Ishikawa (cell line): ENCODE results near the gene CCNK.

Experiments
- CEBPB ChIP-seq: IDR thresholded peaks from 2 replicates; pipeline ENCODE4 v1.6.1; 2012
- CREB1 ChIP-seq: IDR thresholded peaks from 2 replicates; pipeline ENCODE4 v1.6.1; 2012; ENCODE audit warnings: low read depth
- EGR1 ChIP-seq: IDR thresholded peaks from 2 replicates; pipeline ENCODE4 v1.6.1; 2012
- EP300 ChIP-seq: IDR thresholded peaks from 2 replicates; pipeline ENCODE4 v1.6.1; 2012; ENCODE audit warnings: borderline replicate concordance
- FOXM1 ChIP-seq: IDR thresholded peaks from 2 replicates; pipeline ENCODE4 v1.6.1; 2012; ENCODE audit warnings: low read depth, borderline replicate concordance
- NFIC ChIP-seq: IDR thresholded peaks from 2 replicates; pipeline ENCODE4 v1.6.1; 2012
- RAD21 ChIP-seq: IDR thresholded peaks from 2 replicates; pipeline ENCODE4 v1.6.1; 2012; ENCODE audit warnings: low read depth
- TAF1 ChIP-seq: IDR thresholded peaks from 2 replicates; pipeline ENCODE4 v1.6.1; 2012; ENCODE audit warnings: low read depth, mild to moderate bottlenecking
- TCF12 ChIP-seq: IDR thresholded peaks from 2 replicates; pipeline ENCODE4 v1.6.1; 2012; ENCODE audit warnings: low read depth
- TEAD4 ChIP-seq: IDR thresholded peaks from 2 replicates; pipeline ENCODE4 v1.6.1; 2012
- YY1 ChIP-seq: IDR thresholded peaks from 2 replicates; pipeline ENCODE4 v1.6.1; 2012; ENCODE audit warnings: low read depth
- ZBTB7A ChIP-seq: IDR thresholded peaks from 2 replicates; pipeline ENCODE4 v1.6.1; 2012; ENCODE audit warnings: low read depth
- TF ChIP-seq, protein P1 (sequence below): IDR thresholded peaks from 2 replicates; pipeline ENCODE4 v1.6.1; 2012
- TF ChIP-seq, protein P2 (sequence below): IDR thresholded peaks from 2 replicates; pipeline ENCODE4 v1.6.1; 2012
- TF ChIP-seq, protein P3 (sequence below): IDR thresholded peaks from 2 replicates; pipeline ENCODE4 v1.6.1; 2012; ENCODE audit warnings: low read depth, mild to moderate bottlenecking

Gene CCNK

GRCh38 chr14:99513946-99514551, 32.8 kb downstream of the CCNK start:
- TF ChIP-seq EP300 (no peak), CEBPB (no peak), FOXM1 (no peak), TCF12 (no peak), CREB1 (no peak), RAD21 (no peak), TAF1 (no peak), NFIC (no peak), EGR1 (no peak), YY1 (no peak), ZBTB7A (no peak), TEAD4 (no peak)
- TF ChIP-seq, protein P1, sequence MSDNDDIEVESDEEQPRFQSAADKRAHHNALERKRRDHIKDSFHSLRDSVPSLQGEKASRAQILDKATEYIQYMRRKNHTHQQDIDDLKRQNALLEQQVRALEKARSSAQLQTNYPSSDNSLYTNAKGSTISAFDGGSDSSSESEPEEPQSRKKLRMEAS: no peak
- TF ChIP-seq, protein P2, sequence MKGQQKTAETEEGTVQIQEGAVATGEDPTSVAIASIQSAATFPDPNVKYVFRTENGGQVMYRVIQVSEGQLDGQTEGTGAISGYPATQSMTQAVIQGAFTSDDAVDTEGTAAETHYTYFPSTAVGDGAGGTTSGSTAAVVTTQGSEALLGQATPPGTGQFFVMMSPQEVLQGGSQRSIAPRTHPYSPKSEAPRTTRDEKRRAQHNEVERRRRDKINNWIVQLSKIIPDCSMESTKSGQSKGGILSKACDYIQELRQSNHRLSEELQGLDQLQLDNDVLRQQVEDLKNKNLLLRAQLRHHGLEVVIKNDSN: no peak
- TF ChIP-seq, protein P3, sequence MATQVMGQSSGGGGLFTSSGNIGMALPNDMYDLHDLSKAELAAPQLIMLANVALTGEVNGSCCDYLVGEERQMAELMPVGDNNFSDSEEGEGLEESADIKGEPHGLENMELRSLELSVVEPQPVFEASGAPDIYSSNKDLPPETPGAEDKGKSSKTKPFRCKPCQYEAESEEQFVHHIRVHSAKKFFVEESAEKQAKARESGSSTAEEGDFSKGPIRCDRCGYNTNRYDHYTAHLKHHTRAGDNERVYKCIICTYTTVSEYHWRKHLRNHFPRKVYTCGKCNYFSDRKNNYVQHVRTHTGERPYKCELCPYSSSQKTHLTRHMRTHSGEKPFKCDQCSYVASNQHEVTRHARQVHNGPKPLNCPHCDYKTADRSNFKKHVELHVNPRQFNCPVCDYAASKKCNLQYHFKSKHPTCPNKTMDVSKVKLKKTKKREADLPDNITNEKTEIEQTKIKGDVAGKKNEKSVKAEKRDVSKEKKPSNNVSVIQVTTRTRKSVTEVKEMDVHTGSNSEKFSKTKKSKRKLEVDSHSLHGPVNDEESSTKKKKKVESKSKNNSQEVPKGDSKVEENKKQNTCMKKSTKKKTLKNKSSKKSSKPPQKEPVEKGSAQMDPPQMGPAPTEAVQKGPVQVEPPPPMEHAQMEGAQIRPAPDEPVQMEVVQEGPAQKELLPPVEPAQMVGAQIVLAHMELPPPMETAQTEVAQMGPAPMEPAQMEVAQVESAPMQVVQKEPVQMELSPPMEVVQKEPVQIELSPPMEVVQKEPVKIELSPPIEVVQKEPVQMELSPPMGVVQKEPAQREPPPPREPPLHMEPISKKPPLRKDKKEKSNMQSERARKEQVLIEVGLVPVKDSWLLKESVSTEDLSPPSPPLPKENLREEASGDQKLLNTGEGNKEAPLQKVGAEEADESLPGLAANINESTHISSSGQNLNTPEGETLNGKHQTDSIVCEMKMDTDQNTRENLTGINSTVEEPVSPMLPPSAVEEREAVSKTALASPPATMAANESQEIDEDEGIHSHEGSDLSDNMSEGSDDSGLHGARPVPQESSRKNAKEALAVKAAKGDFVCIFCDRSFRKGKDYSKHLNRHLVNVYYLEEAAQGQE: no peak

DNA sequence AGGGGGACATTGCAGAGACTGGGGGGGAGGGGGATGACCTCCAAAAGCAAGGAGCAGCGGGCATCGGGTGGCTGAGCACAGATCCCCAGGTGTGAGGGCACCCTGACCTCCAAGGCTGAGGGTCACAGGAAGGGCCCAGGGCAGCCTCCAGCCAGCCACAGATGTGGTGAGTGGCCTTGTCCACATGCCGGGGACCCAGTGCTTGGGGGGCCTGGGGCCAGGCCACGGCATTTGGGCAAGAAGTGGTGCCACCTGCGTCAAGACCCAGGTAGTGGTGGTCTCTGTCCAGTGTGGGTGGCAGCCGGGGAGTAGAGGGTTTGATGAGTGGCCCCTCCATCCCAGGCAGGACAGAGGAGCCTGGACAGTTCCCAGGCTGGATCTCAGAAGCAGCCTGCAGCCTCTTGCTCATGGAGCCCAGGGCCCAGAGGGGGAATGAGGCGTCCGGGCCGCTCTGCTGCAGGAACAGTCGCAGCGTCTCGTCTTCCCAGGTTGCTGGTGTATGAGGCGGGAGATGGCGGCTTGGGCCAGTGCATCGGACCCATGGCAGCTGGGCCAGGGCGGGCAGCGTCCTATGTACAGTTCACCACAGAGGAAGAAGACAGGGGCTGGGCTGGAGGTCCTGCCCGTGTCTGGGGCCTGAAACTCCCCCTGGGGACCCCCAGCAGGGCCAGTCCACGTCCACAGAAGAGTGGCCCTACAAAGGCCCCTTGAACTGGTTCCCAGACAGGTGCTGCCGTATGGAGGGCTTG, 33.5 kb downstream of the CCNK start:
- TF ChIP-seq YY1 (no peak), EP300 (no peak), CEBPB (no peak), TEAD4 (no peak), TAF1 (no peak), CREB1 (no peak), RAD21 (no peak), EGR1 (no peak), NFIC (no peak), FOXM1 (no peak), ZBTB7A (no peak), TCF12 (no peak)
- TF ChIP-seq, protein P1: no peak
- TF ChIP-seq, protein P3: no peak
- TF ChIP-seq, protein P2: no peak

DNA sequence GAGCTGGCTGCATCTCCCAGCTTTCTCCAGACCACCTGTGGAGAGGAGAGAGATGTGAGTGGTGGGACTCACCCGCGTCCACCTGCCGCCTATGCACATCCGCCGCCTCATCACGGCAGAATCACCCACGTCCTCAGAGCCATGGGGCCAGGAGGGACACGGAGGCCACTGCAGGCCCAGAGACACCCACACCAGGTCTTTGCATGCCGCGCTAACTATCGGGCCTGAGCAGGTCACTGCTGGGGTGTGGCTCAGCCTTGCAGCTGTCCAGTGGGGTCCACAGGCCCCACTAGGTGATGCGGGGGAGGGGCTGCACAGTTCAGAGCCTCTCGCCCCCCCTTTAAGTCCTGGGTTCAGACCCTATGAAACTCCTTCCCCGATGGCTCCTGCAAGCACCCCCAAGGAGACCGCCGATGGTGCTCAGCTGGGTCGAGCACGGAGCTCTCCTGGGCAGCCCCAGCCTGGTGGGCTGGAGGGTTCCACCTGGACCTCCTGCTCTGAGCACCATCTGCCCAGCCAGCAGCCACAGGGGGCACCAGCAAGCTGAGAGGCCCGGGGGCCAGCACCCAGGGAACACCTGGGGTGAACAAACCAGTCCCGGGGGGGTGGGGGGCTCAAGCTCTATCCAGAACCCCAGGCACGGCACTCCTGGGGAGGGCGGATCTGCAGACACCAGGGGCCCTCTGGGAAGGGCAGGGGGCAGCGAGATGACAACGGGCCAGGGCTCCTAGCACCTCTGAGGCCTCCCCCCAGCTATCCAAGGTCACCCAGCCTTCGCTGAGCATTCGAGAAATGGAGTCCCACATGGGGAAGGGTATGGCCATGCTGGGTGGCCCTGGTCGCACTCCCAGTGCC, 34.3 kb downstream of the CCNK start:
- TF ChIP-seq, protein P2: no peak
- no peak for TF ChIP-seq EGR1
- TF ChIP-seq CREB1: no peak
- TF ChIP-seq TCF12: no peak
- no peak for TF ChIP-seq NFIC
- TF ChIP-seq RAD21: no peak
- no peak for TF ChIP-seq TAF1

DNA sequence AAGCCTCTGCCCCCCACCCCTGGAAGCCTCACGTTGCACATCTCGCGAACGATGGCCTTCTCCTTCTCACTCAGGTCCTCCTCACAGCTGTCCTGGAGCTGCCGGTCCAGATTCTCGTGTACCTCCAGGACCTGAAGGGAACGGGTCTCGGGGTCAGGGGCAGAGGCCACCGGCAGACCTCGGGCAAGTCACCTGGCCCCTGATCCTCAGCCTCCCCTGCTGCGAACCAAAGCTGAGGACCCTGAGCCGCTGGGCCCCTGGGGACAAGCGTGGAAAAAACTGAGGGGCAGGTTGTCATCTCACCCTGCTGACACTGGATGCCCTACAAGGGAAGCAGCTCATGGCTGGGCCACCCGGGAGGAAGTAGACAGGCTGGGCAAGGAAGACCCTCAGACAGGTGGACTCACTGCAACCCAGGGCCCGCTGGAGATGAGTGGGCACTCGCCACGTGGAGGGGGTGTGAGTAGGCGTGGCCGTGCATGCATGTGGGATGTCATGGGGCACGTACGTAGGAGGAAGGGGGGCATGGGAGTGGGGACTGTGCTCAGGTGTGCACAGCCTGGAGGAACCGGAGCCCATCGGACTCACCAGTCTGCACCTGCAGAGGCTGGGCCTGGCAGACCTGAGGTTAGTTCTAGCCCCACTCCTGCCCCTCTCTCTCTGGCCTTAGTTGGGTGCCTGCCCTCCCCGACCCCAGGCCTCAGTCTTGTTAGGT, 35.1 kb downstream of the CCNK start:
- TF ChIP-seq CREB1 (no peak), TCF12 (no peak), YY1 (no peak), EGR1 (no peak), RAD21 (no peak)
- TF ChIP-seq, protein P3: no peak
- TF ChIP-seq, protein P2: no peak
